Measurements from ENCODE around the gene DLGAP1. TPM values are rescaled to one million over a fixed set of nuclear protein-coding genes. Genes with fewer than 3 reads are reported as not detected.

DLGAP1 gene
- total and polyA plus RNA-seq, 2 experiments from 2014 or later, result 17.0 to 48.5 TPM

DNA sequence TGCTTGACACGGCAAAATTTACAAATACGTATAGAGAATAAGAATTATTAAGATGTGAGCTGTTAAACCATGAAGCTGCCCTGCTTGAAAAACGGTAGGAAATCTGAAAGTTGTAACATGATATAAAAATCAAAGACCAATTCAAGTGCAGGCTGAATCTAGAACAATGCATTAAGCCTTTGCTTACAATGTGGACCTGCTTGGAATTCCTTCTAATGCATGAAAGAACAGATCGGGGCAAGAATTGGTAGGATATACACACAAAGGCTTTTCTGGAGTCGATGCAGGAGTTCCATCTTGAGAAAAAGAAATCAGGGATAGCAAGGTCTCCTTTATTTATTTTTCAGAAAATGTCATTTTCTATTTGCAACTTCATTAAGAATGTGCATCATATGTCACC is 136.8 kb downstream of the DLGAP1 start:
- Histone ChIP-seq H3K4me3 (no peak overlapping the region), H3K79me2 (replicated peaks; ENCODE audit: insufficient read depth) (peaks cover 19% of the 10 kb centered on the region), H3K27me3 (ENCODE audit: insufficient read depth) (no peaks in the 10 kb centered on the region), H3F3A (replicated peaks; ENCODE audit: low read depth) (no peaks in the 10 kb centered on the region), H3K36me3 (ENCODE audit: insufficient read depth) (no peaks in the 10 kb centered on the region), H3K4me2 (no peak overlapping the region), H3K4me1 (ENCODE audit: insufficient read depth) (peaks cover 17% of the 10 kb centered on the region), H3K9me2 (ENCODE audit: insufficient read depth) (no peaks in the 10 kb centered on the region), H3K27ac (ENCODE audit: low read depth) (no peak overlapping the region), H2AFZ (no peak overlapping the region), H4K20me1 (replicated peaks; ENCODE audit: insufficient read depth) (no peaks in the 10 kb centered on the region)
- Mint-ChIP-seq H3K36me3 (ENCODE audit: low read depth) (no peaks in the 10 kb centered on the region; the same call in 2 of the 3 replicates), H3K4me3 (no peak overlapping the region), H3K27ac (peak overlapping the region; percentile 14; the same call in 1 of the 2 replicates), H3K9me3 (peaks cover 3% of the 10 kb centered on the region; the same call in 1 of the 3 replicates), H3K4me1 (peaks cover 32% of the 10 kb centered on the region), H3K27me3 (ENCODE audit: insufficient read depth, low read depth, poor library complexity) (peaks cover 4% of the 10 kb centered on the region)
- DNase-seq (ENCODE audit: low spot score) (peak; percentile 20), ATAC-seq (no peak)
- TF ChIP-seq ZNF114 (CRISPR knock-in tag; IDR thresholded peaks at IDR 0.05) (no peak), POLR2AphosphoS5 (IDR thresholded peaks at IDR 0.05; ENCODE audit: low read depth) (no peak), JUNB (IDR thresholded peaks at IDR 0.05; ENCODE audit: unreplicated experiment) (no peak), EZH2phosphoT487 (IDR thresholded peaks at IDR 0.05; ENCODE audit: unreplicated experiment) (no peak), NANOG (IDR thresholded peaks at IDR 0.05; ENCODE audit: borderline replicate concordance) (no peak), CREB1 (CRISPR knock-in tag; IDR thresholded peaks at IDR 0.05; ENCODE audit: low read depth) (no peak), STAT1 (IDR thresholded peaks at IDR 0.05; ENCODE audit: unreplicated experiment) (no peak), ZNF331 (CRISPR knock-in tag; IDR thresholded peaks at IDR 0.05; ENCODE audit: low read depth) (no peak), EZH2 (IDR thresholded peaks at IDR 0.05; ENCODE audit: low read depth, unreplicated experiment) (no peak)
- TF ChIP-seq, protein P1, sequence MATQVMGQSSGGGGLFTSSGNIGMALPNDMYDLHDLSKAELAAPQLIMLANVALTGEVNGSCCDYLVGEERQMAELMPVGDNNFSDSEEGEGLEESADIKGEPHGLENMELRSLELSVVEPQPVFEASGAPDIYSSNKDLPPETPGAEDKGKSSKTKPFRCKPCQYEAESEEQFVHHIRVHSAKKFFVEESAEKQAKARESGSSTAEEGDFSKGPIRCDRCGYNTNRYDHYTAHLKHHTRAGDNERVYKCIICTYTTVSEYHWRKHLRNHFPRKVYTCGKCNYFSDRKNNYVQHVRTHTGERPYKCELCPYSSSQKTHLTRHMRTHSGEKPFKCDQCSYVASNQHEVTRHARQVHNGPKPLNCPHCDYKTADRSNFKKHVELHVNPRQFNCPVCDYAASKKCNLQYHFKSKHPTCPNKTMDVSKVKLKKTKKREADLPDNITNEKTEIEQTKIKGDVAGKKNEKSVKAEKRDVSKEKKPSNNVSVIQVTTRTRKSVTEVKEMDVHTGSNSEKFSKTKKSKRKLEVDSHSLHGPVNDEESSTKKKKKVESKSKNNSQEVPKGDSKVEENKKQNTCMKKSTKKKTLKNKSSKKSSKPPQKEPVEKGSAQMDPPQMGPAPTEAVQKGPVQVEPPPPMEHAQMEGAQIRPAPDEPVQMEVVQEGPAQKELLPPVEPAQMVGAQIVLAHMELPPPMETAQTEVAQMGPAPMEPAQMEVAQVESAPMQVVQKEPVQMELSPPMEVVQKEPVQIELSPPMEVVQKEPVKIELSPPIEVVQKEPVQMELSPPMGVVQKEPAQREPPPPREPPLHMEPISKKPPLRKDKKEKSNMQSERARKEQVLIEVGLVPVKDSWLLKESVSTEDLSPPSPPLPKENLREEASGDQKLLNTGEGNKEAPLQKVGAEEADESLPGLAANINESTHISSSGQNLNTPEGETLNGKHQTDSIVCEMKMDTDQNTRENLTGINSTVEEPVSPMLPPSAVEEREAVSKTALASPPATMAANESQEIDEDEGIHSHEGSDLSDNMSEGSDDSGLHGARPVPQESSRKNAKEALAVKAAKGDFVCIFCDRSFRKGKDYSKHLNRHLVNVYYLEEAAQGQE (IDR thresholded peaks at IDR 0.05; ENCODE audit: unreplicated experiment), result no peak
- TF ChIP-seq, protein P2, sequence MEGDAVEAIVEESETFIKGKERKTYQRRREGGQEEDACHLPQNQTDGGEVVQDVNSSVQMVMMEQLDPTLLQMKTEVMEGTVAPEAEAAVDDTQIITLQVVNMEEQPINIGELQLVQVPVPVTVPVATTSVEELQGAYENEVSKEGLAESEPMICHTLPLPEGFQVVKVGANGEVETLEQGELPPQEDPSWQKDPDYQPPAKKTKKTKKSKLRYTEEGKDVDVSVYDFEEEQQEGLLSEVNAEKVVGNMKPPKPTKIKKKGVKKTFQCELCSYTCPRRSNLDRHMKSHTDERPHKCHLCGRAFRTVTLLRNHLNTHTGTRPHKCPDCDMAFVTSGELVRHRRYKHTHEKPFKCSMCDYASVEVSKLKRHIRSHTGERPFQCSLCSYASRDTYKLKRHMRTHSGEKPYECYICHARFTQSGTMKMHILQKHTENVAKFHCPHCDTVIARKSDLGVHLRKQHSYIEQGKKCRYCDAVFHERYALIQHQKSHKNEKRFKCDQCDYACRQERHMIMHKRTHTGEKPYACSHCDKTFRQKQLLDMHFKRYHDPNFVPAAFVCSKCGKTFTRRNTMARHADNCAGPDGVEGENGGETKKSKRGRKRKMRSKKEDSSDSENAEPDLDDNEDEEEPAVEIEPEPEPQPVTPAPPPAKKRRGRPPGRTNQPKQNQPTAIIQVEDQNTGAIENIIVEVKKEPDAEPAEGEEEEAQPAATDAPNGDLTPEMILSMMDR (conservative IDR thresholded peaks at IDR 0.05; ENCODE audit: low read depth in 2 of 2), result no peak
- TF ChIP-seq, protein P3, sequence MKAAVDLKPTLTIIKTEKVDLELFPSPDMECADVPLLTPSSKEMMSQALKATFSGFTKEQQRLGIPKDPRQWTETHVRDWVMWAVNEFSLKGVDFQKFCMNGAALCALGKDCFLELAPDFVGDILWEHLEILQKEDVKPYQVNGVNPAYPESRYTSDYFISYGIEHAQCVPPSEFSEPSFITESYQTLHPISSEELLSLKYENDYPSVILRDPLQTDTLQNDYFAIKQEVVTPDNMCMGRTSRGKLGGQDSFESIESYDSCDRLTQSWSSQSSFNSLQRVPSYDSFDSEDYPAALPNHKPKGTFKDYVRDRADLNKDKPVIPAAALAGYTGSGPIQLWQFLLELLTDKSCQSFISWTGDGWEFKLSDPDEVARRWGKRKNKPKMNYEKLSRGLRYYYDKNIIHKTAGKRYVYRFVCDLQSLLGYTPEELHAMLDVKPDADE (IDR thresholded peaks at IDR 0.05), result no peak
- TF ChIP-seq, protein P4, sequence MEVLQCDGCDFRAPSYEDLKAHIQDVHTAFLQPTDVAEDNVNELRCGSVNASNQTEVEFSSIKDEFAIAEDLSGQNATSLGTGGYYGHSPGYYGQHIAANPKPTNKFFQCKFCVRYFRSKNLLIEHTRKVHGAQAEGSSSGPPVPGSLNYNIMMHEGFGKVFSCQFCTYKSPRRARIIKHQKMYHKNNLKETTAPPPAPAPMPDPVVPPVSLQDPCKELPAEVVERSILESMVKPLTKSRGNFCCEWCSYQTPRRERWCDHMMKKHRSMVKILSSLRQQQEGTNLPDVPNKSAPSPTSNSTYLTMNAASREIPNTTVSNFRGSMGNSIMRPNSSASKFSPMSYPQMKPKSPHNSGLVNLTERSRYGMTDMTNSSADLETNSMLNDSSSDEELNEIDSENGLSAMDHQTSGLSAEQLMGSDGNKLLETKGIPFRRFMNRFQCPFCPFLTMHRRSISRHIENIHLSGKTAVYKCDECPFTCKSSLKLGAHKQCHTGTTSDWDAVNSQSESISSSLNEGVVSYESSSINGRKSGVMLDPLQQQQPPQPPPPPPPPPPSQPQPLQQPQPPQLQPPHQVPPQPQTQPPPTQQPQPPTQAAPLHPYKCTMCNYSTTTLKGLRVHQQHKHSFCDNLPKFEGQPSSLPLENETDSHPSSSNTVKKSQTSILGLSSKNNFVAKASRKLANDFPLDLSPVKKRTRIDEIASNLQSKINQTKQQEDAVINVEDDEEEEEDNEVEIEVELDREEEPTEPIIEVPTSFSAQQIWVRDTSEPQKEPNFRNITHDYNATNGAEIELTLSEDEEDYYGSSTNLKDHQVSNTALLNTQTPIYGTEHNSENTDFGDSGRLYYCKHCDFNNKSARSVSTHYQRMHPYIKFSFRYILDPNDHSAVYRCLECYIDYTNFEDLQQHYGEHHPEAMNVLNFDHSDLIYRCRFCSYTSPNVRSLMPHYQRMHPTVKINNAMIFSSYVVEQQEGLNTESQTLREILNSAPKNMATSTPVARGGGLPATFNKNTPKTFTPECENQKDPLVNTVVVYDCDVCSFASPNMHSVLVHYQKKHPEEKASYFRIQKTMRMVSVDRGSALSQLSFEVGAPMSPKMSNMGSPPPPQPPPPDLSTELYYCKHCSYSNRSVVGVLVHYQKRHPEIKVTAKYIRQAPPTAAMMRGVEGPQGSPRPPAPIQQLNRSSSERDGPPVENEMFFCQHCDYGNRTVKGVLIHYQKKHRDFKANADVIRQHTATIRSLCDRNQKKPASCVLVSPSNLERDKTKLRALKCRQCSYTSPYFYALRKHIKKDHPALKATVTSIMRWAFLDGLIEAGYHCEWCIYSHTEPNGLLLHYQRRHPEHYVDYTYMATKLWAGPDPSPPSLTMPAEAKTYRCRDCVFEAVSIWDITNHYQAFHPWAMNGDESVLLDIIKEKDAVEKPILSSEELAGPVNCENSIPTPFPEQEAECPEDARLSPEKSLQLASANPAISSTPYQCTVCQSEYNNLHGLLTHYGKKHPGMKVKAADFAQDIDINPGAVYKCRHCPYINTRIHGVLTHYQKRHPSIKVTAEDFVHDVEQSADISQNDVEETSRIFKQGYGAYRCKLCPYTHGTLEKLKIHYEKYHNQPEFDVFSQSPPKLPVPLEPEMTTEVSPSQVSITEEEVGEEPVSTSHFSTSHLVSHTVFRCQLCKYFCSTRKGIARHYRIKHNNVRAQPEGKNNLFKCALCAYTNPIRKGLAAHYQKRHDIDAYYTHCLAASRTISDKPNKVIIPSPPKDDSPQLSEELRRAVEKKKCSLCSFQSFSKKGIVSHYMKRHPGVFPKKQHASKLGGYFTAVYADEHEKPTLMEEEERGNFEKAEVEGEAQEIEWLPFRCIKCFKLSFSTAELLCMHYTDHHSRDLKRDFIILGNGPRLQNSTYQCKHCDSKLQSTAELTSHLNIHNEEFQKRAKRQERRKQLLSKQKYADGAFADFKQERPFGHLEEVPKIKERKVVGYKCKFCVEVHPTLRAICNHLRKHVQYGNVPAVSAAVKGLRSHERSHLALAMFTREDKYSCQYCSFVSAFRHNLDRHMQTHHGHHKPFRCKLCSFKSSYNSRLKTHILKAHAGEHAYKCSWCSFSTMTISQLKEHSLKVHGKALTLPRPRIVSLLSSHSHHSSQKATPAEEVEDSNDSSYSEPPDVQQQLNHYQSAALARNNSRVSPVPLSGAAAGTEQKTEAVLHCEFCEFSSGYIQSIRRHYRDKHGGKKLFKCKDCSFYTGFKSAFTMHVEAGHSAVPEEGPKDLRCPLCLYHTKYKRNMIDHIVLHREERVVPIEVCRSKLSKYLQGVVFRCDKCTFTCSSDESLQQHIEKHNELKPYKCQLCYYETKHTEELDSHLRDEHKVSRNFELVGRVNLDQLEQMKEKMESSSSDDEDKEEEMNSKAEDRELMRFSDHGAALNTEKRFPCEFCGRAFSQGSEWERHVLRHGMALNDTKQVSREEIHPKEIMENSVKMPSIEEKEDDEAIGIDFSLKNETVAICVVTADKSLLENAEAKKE (CRISPR knock-in tag; IDR thresholded peaks at IDR 0.05), result no peak

Measured in GM23338 (cell line).